ENCODE data around the gene NSRP1. TPM values are rescaled to one million over a fixed set of nuclear protein-coding genes. Genes with fewer than 3 reads are reported as not detected.

The NSRP1 gene
- total and polyA plus RNA-seq, 10 of the 15 experiments (the other 5 are each of a cell fraction or from before 2014, with no cell fraction given) = 12.5 to 69.7 (median 37.8) TPM

DNA sequence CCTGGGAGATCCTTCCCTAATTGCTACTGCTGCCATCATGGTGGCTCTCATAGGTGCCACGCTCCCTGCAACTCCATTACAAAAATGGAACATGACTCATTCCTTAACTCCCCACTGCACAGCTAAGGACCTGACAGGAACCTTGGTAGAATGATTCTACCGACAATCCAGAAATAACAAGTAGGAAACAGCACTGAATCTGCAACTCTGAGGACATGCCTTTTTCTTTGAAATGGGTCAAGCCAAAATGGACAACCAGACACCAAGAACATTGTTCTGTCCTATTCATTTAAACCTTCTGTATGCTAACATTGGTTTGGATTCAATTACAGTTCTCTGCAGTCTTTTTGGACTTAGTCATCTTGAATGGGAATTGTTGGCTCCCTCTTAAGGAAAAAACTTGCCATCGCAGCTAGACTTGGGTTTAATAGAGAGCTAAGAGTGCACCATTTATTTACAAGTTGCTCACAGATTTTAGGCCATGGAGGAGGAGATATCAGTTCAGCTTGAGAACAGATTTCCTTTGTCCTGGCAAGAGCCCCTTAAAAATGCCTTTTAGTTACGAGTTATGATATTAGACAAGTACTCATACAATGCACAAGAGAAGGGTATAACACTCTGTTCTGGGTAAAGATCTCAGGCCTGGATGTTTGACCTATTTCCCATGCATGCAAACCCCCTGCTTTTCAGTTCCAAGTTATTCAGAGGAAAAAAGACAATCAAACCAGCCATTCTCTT is 20.9 kb upstream of the NSRP1 start (continued):
- TF ChIP-seq, protein P1, sequence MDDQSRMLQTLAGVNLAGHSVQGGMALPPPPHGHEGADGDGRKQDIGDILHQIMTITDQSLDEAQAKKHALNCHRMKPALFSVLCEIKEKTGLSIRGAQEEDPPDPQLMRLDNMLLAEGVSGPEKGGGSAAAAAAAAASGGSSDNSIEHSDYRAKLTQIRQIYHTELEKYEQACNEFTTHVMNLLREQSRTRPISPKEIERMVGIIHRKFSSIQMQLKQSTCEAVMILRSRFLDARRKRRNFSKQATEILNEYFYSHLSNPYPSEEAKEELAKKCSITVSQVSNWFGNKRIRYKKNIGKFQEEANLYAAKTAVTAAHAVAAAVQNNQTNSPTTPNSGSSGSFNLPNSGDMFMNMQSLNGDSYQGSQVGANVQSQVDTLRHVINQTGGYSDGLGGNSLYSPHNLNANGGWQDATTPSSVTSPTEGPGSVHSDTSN (IDR thresholded peaks at IDR 0.05; ENCODE audit: insufficient replicate concordance, low read depth, low read length) = no peak
- no peak for TF ChIP-seq NR2F1 (conservative IDR thresholded peaks at IDR 0.05)
- no peak for TF ChIP-seq RAD51 (IDR thresholded peaks at IDR 0.05)
- TF ChIP-seq RUNX3 (IDR thresholded peaks at IDR 0.05; ENCODE audit: low read length) = peak; percentile 28; the same call in 1 of the 2 replicates
- peak; percentile 58; the same call in 1 of the 2 replicates for TF ChIP-seq EED (IDR thresholded peaks at IDR 0.05; ENCODE audit: low read depth)

DNA sequence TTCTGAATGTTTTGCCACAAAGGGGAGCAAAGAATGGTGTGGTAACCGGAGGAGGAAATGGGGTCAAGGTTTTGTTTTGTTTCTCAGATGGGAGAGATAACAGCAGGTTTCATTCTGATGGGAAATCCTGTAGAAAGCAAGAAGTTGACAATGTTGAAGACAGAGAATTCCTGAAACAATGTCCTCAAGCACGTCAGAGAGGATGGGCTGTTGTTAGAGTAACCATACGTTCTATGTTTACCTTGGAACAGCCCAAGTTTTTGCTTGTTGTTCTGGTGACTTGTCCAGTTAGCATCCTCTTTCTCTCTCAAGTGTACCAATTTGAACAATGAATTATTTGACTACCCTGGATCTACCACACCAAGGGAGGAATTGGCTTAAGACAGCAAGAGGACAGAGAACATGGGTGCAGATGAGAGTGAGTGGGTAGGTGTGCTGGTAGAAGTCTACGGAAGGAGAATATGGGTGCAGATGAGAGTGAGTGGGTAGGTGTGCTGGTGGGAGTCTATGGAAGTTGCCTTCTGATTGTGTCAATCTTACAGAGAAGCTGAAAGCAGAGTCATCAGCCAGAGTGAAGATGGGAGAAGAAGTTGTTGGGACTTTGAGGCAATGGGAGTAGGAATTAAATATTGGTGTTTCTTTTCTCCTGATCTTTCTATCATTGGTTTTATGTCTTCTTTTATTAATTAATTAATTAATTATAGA is 14.8 kb upstream of the NSRP1 start:
- no peaks in the 10 kb centered on the region for H3K9me3 ChIP-seq (replicated peaks; ENCODE audit: control insufficient read depth, insufficient read depth, low read length)
- H3K4me1 ChIP-seq (ENCODE audit: control insufficient read depth, insufficient read depth, low read length) = 0 out of 2 replicates have a peak, but pooled peaks cover 3% of the 10 kb centered on the region
- WGBS (ENCODE audit: insufficient coverage, insufficient replicate concordance, low lambda C conversion rate, missing lambda C conversion rate) = 41% methylated on average over 4 of the region's 4 CpGs
- ChIA-PET RAD21 (ENCODE audit: unreplicated experiment) (interaction anchor here (6.9 kb wide), 1 partner anchor 235 kb away, joined by 183 read pairs; the partner anchor contains the start of gene TMIGD1), POLR2A (no interaction called here), SMC1A (ENCODE audit: uncharacterized antibody, unreplicated experiment) (interaction anchor here (1.1 kb wide), 1 partner anchor 232 kb away, joined by 3 read pairs; the partner anchor contains the start of gene TMIGD1), CTCF (interaction anchor here (0.8 to 11.2 kb wide), 2 partner anchors 29 to 236 kb away, joined by 3 to 104 read pairs; no protein-coding TSS in a partner anchor)
- in situ Hi-C loops (cut with MboI) = loop anchor here (5.0 kb wide), 1 partner anchor 235 kb away; no protein-coding TSS in a partner anchor
- no peaks in the 10 kb centered on the region for H3K36me3 ChIP-seq (ENCODE audit: control insufficient read depth in 2 of 2, insufficient read depth in 2 of 2, low read length in 1 of 2)
- no peaks in the 10 kb centered on the region for H4K20me1 ChIP-seq (ENCODE audit: control insufficient read depth, insufficient read depth)
- H3K79me2 ChIP-seq (ENCODE audit: control insufficient read depth, insufficient read depth, low read length) = no peaks in the 10 kb centered on the region
- no peak overlapping the region; the same call in 1 of the 2 replicates for H2AFZ ChIP-seq (ENCODE audit: control insufficient read depth, low read depth, low read length)
- ATAC-seq (no peak), DNase-seq (ENCODE audit: low read depth, low spot score) (no peak), FAIRE-seq (no peak)
- no peak for TF ChIP-seq POU2F2 (IDR thresholded peaks at IDR 0.05; ENCODE audit: borderline replicate concordance, low read depth, low read length)
- TF ChIP-seq, protein P2, sequence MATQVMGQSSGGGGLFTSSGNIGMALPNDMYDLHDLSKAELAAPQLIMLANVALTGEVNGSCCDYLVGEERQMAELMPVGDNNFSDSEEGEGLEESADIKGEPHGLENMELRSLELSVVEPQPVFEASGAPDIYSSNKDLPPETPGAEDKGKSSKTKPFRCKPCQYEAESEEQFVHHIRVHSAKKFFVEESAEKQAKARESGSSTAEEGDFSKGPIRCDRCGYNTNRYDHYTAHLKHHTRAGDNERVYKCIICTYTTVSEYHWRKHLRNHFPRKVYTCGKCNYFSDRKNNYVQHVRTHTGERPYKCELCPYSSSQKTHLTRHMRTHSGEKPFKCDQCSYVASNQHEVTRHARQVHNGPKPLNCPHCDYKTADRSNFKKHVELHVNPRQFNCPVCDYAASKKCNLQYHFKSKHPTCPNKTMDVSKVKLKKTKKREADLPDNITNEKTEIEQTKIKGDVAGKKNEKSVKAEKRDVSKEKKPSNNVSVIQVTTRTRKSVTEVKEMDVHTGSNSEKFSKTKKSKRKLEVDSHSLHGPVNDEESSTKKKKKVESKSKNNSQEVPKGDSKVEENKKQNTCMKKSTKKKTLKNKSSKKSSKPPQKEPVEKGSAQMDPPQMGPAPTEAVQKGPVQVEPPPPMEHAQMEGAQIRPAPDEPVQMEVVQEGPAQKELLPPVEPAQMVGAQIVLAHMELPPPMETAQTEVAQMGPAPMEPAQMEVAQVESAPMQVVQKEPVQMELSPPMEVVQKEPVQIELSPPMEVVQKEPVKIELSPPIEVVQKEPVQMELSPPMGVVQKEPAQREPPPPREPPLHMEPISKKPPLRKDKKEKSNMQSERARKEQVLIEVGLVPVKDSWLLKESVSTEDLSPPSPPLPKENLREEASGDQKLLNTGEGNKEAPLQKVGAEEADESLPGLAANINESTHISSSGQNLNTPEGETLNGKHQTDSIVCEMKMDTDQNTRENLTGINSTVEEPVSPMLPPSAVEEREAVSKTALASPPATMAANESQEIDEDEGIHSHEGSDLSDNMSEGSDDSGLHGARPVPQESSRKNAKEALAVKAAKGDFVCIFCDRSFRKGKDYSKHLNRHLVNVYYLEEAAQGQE (IDR thresholded peaks at IDR 0.05; ENCODE audit: low read depth, low read length) = no peak
- TF ChIP-seq TBL1XR1 (IDR thresholded peaks at IDR 0.05; ENCODE audit: low read depth, low read length) = no peak
- intact Hi-C loops (cut with micrococcal nuclease; ENCODE audit: unreplicated experiment) = loop anchor here (10.0 kb wide), 1 partner anchor 373 kb away; the partner anchor contains the start of gene GOSR1
- H3K27ac ChIP-seq (ENCODE audit: control insufficient read depth, insufficient read depth) = no peak overlapping the region
- no peak overlapping the region for H3K4me3 ChIP-seq
- no peak overlapping the region for H3K4me2 ChIP-seq (ENCODE audit: control insufficient read depth, insufficient read depth)
- H3K27me3 ChIP-seq (replicated peaks in 1 of 2; ENCODE audit: control insufficient read depth in 2 of 2, insufficient read depth in 2 of 2, low read length in 1 of 2) = no peaks in the 10 kb centered on the region
- no TSS peak for BruUV-seq (replicated peaks)
- no peak overlapping the region for H3K9ac ChIP-seq (ENCODE audit: control insufficient read depth, insufficient read depth, low read length)
